T-helper 9 cell (primary cell): ENCODE measurements around the gene CYTH1.

Experiments
- DNase-seq: peaks from one replicate; pipeline ENCODE4 v3.0.0-alpha.2; 2020

Gene CYTH1

DNA sequence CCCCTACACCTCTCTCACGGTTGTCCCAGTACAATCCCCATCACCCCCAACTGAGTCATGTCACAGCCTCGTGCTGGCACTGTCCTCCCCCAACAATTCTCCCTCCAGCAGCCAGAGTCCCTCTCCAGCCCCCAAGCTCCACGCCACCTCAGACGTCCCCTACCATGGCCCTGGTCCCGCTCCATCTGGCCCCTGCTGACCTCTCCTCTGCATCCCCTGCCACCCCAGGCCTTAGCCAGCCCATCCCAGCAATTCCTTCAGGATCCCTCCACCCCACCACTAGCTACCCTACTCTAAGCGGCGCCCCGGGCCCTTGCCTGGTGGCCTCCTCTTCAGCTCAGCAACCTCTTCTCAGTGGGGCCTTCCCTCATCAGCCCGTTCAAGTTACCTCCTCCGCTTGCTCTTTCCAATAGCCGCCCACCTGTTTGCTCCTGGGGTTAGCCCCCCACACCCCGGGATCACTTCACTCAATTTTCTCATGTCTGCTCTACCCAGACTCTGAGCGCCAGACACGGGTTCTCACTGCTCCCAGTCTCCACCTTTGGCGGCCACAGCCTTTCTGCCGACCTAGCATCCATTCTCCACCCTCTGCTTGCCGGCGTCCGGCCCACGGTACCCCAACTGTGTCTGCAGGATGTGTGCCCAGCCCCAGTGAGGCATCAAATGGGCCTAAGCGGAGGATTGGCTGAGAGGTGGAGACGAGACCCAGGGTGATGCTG lies 112.7 kb downstream of the CYTH1 start:
- no peak for DNase-seq

DNA sequence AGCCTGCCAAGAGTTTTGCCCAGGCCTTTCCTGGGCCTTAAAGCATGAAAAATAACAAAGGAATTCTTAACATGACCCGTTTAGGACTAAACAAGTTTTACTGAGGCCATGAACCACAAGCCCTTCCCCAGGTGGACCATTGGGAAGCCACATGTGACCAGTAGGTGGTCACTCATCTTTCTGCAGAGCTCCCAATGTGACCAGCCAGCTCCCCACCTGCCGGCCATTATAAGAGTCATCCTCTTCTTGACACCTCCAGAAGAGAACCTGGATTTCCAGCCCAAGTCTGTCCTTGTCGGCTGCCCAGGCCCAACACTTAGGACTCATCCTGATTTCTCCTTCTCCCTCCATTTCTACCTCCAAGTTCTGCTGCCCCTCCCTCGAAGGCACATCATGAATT lies 113.2 kb downstream of the CYTH1 start:
- no peak for DNase-seq

DNA sequence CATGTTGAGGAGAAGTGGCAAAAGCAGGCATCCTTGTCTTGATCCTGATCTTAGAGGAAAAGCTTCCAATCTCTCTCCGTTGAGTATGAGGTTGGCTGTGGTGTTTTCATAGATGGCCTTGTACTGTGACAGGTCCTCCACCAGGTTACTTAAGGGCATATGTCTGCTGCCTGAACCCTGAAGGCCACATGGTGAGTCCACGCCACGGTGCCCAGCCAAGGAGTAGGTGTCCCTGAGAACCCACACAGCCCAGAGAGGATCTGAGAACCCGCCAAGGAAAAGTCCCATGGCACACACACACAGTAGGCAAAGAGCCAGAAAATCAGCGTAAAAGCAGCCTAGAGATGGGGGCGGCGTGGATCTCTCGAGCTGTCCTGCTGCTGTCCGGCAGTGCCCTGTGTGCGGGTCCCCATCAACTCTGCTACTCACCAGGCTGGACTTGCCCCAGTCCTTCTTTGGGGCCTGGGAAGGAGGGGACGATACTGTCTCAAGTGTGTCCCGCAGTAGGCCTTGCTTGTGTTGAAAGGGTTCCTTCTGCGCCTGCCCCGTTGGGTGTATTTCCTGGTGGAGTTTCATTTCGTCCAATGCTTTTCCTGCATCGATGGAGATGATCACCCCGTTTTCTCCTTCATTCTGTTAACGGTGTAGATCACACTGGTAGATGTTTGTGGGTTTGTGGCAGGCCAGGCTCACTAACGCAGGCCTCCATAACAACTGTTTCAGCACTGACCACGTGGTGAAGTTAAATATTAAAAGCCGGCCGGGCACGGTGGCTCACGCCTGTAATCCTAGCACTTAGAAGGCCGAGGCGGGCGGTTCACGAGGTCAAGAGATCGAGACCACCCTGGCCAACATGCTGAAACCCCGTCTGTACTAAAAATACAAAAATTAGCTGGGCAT lies 114.1 kb downstream of the CYTH1 start:
- no peak for DNase-seq

DNA sequence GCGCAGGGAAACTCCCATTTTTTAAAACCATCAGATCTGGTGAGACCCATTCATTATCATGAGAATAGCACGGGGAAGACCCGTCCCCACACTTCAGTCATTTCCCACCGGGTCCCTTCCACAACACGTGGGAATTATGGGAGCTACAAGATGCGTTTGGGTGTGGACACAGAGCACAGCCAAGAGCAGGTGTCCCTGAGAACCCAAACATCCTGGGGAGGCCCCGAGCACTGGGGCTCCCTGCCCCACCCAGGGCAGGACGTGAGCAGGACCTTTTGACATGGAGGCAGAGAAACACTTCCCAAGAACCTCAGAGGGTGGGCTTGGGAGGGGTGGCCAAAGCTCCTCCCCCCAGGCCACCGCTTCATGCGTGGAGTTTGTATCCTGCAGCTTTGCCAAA lies 115.0 kb downstream of the CYTH1 start:
- DNase-seq: no peak

- peak; percentile 50 for DNase-seq
These were observed 115.8 kb downstream of the CYTH1 start for GRCh38 chr17:78665952-78666920.

DNA sequence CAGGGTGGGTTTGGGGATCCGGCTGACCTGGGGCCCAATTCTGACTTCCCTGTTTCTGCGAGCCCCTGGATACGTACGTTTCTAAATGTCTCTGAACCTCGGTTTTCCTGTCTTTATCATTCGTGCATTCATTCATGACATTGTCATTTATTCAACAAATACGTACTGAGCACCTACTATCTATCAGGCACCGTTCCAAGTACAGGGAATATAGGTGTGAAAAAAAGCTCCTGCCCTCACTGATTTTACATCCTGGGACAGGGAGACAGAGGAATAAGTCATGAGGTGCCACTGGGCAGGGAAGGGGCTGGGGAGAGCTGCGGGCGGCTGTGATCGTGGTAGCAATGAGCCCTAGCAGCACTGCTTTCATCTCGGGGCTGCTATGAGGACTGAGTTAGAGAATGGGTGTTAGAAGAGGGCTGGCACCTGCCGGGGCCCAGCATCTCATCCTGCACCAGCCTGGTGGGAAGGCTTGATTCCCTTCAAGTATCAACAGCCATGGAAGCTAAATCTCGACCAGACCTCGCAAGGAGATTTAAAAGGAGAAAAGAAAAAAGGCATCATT lies 116.6 kb downstream of the CYTH1 start:
- DNase-seq: no peak

- DNase-seq: no peak
These were observed 117.3 kb downstream of the CYTH1 start for GRCh38 chr17:78664476-78665386.

DNA sequence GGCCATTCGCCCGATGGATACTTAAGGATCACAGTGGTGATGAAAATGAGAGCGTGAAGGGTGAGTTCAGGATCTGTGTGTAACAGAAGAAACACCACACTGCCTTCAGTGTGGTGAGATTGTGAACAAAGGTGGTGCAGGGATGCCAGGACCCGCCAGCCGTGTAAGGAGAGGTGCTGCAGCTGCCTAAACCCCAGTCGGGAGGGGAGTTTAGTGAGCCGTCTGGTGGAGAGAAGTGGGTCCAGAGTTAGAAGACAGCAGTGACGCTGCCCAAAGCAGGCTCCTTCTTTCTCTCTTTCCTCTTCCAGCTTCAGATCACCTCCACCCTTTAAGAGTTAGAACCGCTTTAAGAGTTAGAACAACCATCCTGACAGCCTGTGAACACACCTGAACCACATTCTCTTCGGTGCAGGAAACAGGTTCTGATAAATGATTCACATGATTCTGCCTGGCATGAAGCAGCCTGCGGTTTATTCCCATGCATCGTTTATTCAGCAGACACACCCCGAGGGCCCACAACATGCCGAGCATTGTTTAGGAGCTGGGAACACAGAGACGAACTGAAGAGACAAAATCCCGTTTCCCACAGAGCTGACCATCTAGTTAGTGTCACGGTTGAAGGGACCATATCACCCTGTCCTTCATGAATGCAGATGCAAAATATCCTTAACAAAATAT lies 120.8 kb downstream of the CYTH1 start:
- DNase-seq: no peak

GRCh38 chr17:78659546-78659945 lies 122.5 kb downstream of the CYTH1 start:
- DNase-seq: no peak

DNA sequence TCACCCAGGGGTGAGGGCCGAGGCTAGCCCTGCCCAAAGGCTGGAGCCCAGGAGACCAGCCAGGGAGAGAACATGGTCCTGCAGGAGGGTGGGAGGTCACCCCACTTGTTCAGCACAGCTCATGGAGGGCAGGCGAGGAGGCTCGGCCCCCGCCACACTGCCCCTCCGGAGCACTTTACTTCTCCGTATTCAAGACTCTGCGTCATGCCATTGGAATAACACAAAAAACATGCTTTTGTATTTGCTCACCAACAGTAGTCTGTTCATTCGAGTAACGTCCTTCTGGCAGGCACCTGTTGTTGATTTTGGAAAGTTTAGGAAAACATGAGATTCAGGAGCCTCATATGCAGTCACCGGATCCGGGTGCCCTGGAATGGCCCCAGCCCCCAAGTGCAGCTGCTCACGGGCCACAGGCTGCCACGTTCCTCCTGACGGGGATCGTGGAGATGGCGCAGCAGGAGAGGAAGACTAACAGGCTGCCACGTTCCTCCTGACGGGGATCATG lies 123.7 kb downstream of the CYTH1 start:
- no peak for DNase-seq

GRCh38 chr17:78655251-78655940 lies 126.7 kb downstream of the CYTH1 start:
- no peak for DNase-seq

DNA sequence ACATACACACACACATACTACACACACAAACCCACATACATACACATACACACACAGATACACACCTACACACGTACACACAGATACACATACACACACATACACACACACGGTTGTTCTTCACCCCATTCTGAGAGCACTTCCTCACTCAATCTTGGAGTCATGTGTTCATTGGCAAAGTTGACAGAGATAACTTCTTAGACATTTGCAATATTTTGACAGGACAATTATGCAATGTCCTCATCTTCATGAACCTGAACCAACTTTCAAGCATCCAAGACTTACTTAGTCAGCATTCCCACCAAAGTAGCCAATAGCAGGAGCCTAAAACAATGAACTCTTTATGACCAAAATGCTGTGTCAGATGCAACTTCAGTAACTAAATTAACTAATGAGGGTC lies 127.7 kb downstream of the CYTH1 start:
- DNase-seq: no peak

GRCh38 chr17:78653382-78653781 lies 128.7 kb downstream of the CYTH1 start:
- DNase-seq: no peak

- no peak for DNase-seq
These were observed 129.2 kb downstream of the CYTH1 start for GRCh38 chr17:78652913-78653312.

GRCh38 chr17:78652024-78652423 lies 130.0 kb downstream of the CYTH1 start:
- no peak for DNase-seq

DNA sequence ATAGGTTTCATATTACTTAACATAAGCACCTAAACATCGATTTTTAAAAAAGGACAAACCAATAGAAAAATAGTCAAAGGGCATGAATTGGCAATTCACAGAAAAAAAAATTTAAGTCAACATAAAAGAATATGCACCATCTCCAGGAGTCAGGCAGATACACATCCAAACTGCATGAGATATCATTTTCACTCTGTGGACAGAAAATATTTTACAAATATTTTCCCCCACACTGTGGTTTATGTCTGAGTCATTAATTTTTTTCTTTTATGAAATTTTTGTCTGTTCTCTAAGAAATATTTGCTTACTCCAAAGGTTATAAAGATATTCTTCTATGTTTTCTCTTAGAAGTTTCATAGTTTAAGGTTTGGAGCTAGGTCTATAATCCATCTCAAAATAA lies 130.5 kb downstream of the CYTH1 start:
- DNase-seq: no peak

DNA sequence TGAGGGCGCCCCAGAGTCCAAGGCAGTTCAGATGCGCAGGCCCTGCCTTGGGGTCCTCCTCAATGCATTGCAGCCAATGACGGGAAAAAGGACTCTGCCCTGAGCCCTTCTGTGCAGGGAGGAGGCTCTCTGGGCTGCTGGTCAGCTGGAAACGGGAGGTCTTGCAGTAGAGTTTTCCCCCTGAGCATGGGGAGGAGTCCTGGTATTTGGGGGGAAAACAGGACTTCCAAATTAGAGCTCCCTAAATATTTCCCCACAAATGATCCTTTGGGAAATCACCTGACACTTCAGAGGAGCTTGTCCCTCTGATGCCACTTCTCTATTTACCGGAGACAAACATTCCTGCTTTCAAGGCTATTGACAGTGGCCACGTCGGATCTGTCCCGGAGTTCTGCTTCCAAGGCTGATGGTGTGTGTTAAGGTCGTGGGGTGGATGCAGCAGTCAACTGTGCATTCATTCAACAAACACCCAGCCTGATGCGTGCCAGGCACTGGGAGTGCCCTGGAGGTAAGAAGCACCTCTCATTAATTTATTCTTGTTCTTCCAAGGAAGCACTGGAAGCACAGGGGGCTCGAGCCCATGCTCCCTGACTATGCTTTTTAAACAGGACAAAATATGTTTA lies 131.9 kb downstream of the CYTH1 start:
- no peak for DNase-seq

- DNase-seq: no peak
These were observed 133.8 kb downstream of the CYTH1 start for GRCh38 chr17:78648293-78648692.

- no peak for DNase-seq
These were observed 135.0 kb downstream of the CYTH1 start for GRCh38 chr17:78647032-78647431.
